Ramos (cell line): ENCODE data around the gene ULK2.

Experiments
- in situ Hi-C: fragments of 300-500 bp; cut with MboI; formaldehyde crosslinking; loops from one replicate; pipeline ENCODE4 v1.14.3; 2022; ENCODE audit warnings: low sequenced_read_pairs; ENCODE audit not compliant: unreplicated experiment

ULK2 gene

DNA sequence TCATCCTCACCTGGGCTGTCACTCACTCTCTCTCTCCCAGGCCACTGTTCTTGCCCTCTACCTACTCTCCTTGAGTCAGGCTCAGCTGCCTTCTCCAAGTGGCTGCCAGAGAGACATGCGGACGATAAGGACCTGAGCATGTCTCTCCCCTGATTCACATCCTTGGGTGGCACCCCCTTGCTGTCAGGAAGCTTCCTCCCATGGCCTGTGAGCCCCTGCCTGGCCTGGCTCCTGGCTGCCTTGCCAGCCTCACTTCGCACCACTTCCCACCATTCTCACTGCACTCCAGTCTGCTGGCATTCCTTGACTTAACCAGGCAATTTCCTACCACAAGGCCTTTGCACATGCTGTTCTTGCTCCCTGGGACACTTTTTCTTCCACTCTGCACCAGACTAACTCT lies 116.9 kb downstream of the ULK2 start:
- in situ Hi-C loops = no loop called here

DNA sequence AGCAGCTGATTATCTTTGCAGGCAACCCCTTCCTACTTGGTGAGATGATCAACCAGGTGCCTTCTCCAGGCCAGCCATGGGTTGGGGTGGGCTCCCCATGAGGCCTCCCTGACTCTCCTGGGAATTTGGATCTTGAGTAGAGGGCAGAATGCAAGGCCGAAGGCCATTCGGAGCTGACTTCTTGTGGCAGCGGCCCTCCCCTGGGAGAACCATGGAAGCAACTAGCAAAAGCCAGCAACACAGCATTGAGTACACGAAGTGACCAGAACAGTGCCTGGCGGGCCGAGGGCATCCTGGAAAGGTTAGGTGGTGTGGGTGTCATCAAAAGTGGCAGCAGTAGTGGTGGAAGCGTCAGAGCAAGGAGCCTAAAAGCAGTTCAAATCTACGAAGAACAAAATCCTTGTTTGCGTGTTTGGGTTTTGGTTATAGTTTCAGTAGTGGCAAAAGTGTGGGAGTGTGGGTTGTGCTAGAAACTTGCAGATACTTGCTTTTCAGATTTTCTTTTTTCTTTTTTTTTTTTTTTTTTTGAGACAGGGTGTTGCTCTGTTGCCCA lies 117.6 kb downstream of the ULK2 start:
- in situ Hi-C loops = no loop called here

DNA sequence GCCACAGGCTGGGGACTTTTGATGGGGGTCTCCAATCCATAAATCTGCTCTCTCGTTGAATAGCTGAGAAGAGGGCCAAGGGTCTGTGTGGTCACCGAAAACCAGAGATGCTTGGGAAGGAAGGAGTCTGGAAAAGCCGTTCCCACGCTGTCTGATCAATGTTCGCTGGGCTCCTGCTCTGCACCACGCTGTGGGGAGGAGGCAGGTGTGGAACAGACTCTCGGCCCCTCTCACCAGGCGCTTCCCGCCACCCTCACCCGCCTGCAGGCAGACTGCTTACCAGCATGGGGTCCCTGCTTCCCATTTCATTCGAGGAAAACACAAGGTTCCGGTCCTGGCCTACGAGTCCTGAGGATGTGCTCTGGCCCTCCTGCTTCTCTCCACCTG lies 118.9 kb downstream of the ULK2 start:
- in situ Hi-C loops = no loop called here

DNA sequence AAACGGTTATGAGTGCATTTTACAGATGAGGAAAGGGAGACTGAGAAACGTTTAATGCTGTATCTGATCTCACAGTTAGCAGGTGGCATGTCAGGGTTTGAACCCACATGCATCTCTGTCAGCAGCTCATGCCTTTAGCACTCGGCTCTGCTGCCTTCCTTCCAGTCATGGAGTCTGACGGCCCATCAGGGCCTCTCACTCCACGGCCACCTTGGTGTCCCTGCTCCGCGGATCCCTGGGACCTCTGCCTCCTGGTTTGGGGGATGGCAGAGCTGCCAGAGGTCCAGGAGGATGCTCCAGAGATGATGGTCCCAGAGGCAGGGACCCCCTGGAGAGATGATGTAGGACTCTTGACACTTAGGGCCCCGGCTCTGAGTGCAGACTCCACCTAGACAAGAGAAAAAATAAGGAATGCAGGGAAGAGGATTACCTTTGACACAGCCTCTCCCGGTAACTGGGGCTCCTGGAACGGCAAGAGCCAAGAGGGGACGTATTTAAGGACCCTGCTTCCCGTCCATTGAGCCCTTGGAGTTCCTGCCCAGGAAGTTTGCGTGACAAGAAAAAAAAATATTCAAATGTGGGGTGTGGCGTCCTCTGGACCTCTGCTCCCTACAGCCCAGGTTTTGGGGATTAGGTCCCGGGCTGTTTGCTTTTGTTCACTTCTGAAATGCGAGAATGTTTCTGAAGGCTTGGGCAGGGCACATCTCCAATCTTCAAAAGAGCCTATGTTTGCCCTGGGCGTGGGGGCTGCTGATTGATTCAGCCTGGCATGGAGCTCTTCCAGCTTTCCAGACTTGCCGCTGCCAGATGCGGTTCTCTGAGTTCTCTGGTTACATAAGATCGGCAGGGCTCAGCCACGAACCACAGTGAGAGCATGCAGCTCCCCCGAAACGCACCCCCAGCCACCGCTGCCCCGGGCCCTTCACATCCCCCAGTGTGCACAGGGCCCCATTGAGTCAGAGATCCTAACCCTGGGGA lies 119.6 kb downstream of the ULK2 start, which contains the start of gene ALDH3A1:
Gene ALDH3A1, minus strand, starts transcription at position 470 of the 978 bp plus-strand sequence. CDS start 3,169 bp downstream, outside the sequence.
- in situ Hi-C loops = no loop called here

GRCh38 chr17:19747159-19747719 lies 120.5 kb downstream of the ULK2 start:
- in situ Hi-C loops = no loop called here

DNA sequence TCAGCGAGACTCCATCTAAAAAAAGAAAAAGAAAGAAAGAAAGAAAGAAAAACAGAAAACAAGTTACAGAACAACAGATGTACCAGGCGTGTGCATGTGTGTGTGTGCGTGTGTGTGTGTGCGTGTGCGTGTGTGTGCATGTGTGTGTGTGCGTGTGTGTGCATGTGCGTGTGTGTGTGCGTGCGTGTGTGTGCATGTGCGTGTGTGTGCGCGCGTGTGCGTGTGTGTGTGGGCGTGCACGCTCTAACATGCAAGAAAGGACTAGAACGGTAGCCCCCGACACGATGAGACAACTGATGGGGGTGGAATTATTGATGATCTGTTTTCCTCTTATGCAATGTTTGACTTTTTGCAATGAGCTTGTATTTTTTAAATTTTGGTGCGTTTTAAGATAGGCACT lies 121.2 kb downstream of the ULK2 start:
- in situ Hi-C loops = no loop called here

- in situ Hi-C loops = no loop called here
These were observed 122.6 kb downstream of the ULK2 start for GRCh38 chr17:19744922-19745757.

DNA sequence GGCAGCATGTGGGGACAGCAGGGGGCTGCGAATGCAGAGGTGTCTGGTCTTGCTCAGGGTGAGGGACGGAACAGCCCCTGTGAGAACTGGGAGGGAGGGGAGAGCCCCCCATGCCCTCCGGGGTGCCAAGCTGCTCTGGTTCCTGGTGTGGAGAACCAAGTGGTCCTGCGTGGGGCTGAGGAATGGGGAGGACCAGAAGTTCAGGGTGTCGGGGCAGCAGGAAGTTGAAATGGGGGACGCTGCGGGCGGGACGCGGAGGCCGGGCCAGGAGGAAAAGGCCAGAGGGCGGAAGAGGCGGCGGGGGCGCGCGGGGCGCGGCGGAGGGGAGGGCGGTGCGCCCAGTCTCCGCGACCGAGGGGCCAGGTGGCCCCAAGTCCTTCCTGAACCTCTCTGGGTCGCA lies 123.2 kb downstream of the ULK2 start:
- in situ Hi-C loops = no loop called here

GRCh38 chr17:19743101-19744100 lies 124.3 kb downstream of the ULK2 start:
- in situ Hi-C loops = no loop called here

DNA sequence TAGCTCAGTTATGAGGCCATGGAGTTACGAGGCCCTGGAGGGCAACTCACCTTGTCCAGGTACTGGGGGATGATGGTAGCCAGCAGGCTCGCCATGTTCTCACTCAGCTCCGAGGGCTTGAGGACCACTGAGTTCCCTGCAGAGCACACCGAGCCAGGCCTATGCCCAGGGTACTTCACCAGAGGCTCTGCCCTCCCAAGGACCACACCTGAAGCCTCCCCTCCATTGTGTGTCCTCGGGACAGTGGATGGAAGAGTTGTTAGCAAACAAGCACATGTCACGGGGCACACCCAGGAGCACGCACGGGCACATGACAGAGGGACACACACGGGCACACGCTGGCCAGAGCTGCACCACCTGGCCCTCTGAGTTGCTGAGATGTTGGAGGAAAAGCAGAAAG lies 125.2 kb downstream of the ULK2 start:
- in situ Hi-C loops = no loop called here

- in situ Hi-C loops = no loop called here
These were observed 125.8 kb downstream of the ULK2 start for GRCh38 chr17:19741832-19742457.

- in situ Hi-C loops = no loop called here
These were observed 126.8 kb downstream of the ULK2 start for GRCh38 chr17:19740933-19741332.

- in situ Hi-C loops = no loop called here
These were observed 128.2 kb downstream of the ULK2 start for GRCh38 chr17:19739241-19740201.

DNA sequence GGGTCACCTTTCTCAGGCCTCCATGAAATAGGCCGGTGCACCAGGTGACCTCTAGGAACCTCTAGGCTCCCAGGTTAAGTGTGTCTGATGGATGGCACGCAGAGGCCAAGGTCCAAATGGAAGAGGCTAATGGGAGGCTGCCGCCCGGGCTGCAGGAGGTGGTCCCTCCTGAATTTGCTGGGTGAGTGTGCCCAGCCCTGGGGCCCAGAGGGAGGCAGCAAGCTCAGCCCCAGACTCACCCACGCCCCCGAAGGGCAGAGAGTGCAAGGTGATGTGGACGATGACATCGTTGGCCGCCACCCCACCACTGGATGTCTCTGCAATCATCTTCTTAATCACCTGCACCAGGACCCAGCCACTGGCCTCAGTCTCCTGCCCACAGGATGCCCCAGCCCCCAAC lies 129.0 kb downstream of the ULK2 start:
- in situ Hi-C loops = no loop called here

GRCh38 chr17:19738073-19738449 lies 129.7 kb downstream of the ULK2 start:
- in situ Hi-C loops = no loop called here

GRCh38 chr17:19737305-19738072 lies 130.2 kb downstream of the ULK2 start:
- in situ Hi-C loops = no loop called here

DNA sequence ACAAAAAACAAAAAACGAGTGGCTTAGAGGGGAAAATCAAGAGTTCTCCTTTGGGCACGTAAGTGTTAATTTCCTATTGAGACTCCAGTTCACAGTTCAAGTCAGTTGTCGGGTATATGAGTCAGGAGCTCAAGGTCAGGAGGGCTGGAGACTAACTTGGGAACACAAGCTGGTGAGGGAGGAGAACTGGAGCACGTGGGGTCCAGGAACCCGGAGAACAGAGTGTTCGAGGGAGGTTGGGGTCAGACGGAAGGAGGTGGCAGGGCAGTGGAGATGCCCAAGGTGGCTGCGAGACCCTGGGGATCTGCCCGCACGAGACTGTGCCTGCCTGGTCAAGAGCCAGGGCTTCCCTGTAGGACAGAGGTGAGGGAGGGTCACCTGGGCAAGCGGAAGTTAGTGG lies 131.7 kb downstream of the ULK2 start:
- in situ Hi-C loops = no loop called here
